GM12878 (cell line): Measurements from ENCODE around the gene FOXP1.

Source experiments
- TF ChIP-seq, protein P1 (sequence below), 3 experiments: IDR thresholded peaks in 2 of 3; conservative IDR thresholded peaks in 1 of 3; 2 replicates each; pipeline ENCODE4 v1.5.1; 2011; ENCODE audit warnings: low read depth in 3 of 3, low read length in 3 of 3, mild to moderate bottlenecking in 3 of 3, control low read depth in 2 of 3, moderate library complexity in 2 of 3, inconsistent platforms in 1 of 3, mixed read lengths in 1 of 3; ENCODE audit not compliant: control insufficient read depth in 2 of 3, insufficient read depth in 1 of 3; ENCODE audit errors: extremely low read depth in 1 of 3
- TF ChIP-seq, protein P2 (sequence below): IDR thresholded peaks from 2 replicates; pipeline ENCODE4 v1.6.1; 2012; ENCODE audit warnings: improper control_type of control experiment, low read depth, low read length; ENCODE audit not compliant: insufficient replicate concordance

DNA sequence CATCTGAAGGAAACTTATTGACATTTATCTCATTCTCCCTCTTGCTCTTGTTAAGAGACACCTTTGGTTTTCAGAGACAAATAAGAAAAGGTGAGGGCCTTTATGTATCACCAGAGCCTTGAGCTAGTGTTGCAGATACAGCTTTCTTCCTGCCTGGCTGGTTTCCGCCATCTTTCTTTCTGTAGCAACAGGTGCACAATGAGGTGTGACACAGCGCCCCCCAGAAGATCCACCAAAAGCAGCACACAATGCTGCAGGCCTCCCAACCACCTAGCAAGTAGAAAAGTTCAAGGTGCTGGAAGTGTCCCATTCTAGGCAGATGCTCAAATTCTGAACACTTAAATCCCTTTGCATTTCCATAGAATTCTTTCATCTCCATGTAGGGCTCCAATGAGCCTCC, 106.6 kb downstream of the FOXP1 start:
- TF ChIP-seq, protein P1, sequence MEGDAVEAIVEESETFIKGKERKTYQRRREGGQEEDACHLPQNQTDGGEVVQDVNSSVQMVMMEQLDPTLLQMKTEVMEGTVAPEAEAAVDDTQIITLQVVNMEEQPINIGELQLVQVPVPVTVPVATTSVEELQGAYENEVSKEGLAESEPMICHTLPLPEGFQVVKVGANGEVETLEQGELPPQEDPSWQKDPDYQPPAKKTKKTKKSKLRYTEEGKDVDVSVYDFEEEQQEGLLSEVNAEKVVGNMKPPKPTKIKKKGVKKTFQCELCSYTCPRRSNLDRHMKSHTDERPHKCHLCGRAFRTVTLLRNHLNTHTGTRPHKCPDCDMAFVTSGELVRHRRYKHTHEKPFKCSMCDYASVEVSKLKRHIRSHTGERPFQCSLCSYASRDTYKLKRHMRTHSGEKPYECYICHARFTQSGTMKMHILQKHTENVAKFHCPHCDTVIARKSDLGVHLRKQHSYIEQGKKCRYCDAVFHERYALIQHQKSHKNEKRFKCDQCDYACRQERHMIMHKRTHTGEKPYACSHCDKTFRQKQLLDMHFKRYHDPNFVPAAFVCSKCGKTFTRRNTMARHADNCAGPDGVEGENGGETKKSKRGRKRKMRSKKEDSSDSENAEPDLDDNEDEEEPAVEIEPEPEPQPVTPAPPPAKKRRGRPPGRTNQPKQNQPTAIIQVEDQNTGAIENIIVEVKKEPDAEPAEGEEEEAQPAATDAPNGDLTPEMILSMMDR (IDR thresholded peaks at IDR 0.05 in 2 of 3, conservative IDR thresholded peaks at IDR 0.05 in 1 of 3; ENCODE audit: control insufficient read depth in 2 of 3, extremely low read depth in 1 of 3, insufficient read depth in 1 of 3, low read depth in 3 of 3, low read length in 3 of 3) = no peak
- TF ChIP-seq, protein P2, sequence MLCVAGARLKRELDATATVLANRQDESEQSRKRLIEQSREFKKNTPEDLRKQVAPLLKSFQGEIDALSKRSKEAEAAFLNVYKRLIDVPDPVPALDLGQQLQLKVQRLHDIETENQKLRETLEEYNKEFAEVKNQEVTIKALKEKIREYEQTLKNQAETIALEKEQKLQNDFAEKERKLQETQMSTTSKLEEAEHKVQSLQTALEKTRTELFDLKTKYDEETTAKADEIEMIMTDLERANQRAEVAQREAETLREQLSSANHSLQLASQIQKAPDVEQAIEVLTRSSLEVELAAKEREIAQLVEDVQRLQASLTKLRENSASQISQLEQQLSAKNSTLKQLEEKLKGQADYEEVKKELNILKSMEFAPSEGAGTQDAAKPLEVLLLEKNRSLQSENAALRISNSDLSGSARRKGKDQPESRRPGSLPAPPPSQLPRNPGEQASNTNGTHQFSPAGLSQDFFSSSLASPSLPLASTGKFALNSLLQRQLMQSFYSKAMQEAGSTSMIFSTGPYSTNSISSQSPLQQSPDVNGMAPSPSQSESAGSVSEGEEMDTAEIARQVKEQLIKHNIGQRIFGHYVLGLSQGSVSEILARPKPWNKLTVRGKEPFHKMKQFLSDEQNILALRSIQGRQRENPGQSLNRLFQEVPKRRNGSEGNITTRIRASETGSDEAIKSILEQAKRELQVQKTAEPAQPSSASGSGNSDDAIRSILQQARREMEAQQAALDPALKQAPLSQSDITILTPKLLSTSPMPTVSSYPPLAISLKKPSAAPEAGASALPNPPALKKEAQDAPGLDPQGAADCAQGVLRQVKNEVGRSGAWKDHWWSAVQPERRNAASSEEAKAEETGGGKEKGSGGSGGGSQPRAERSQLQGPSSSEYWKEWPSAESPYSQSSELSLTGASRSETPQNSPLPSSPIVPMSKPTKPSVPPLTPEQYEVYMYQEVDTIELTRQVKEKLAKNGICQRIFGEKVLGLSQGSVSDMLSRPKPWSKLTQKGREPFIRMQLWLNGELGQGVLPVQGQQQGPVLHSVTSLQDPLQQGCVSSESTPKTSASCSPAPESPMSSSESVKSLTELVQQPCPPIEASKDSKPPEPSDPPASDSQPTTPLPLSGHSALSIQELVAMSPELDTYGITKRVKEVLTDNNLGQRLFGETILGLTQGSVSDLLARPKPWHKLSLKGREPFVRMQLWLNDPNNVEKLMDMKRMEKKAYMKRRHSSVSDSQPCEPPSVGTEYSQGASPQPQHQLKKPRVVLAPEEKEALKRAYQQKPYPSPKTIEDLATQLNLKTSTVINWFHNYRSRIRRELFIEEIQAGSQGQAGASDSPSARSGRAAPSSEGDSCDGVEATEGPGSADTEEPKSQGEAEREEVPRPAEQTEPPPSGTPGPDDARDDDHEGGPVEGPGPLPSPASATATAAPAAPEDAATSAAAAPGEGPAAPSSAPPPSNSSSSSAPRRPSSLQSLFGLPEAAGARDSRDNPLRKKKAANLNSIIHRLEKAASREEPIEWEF = no peak
